K562 (cell line): ENCODE results near the gene PHLDA3.

Experiments used
- BMI1 ChIP-seq: fragments of 150-350 bp; IDR thresholded peaks from 2 replicates; pipeline ENCODE4 v1.6.1; 2014; ENCODE audit warnings: low read length
- CBFB ChIP-seq: sonication (generic); formaldehyde crosslinking; IDR thresholded peaks from 2 replicates; pipeline ENCODE4 v1.4.0; 2020; ENCODE audit warnings: mild to moderate bottlenecking, missing genetic modification reagents
- EZH2 ChIP-seq: IDR thresholded peaks from 2 replicates; pipeline ENCODE4 v1.6.1; 2012; ENCODE audit warnings: low read depth, mild to moderate bottlenecking, inconsistent platforms, low read length, borderline replicate concordance
- NFYB ChIP-seq: IDR thresholded peaks from 2 replicates; pipeline ENCODE4 v1.6.1; 2011; ENCODE audit warnings: mild to moderate bottlenecking, moderate library complexity; ENCODE audit not compliant: insufficient read length; ENCODE audit errors: extremely low read depth
- RBM39 ChIP-seq: fragments of 200-400 bp; formaldehyde crosslinking; optimal IDR thresholded peaks from 2 replicates; pipeline ENCODE3; 2018; ENCODE audit warnings: low read depth, low read length
- REST ChIP-seq, 2 experiments: fragments of 450-650 bp; formaldehyde crosslinking in 1 of 2; IDR thresholded peaks; 2 replicates each; pipeline versions ENCODE4 v1.4.0 to v1.6.1; 2014 to 2020; ENCODE audit warnings: mild to moderate bottlenecking in 2 of 2, borderline replicate concordance in 1 of 2, low read depth in 1 of 2
- STAT5B ChIP-seq: fragments of 250-450 bp; sonication (Bioruptor Pico); IDR thresholded peaks from 2 replicates; pipeline ENCODE4 v1.8.0; 2021; ENCODE audit warnings: mild to moderate bottlenecking, inconsistent platforms

- TF ChIP-seq EZH2 (no peak), NFYB (no peak), BMI1 (no peak), STAT5B (no peak), REST (IDR thresholded peaks at IDR 0.05; ENCODE audit: borderline replicate concordance) (no peak), REST (CRISPR knock-in tag; IDR thresholded peaks at IDR 0.05; ENCODE audit: low read depth) (no peak), RBM39 (no peak), CBFB (CRISPR knock-in tag) (no peak)
Observed at GRCh38 chr1:201418461-201418860, 50.5 kb downstream of the PHLDA3 start.
